Right cardiac atrium (tissue), 5 donors: ENCODE data around the gene LCN2. TPM values are rescaled to one million over a fixed set of nuclear protein-coding genes. Genes with fewer than 3 reads are reported as not detected.

ENCODE experiments used
- ATAC-seq, 2 donors: fragments of 200-7000 bp; cut with Tn5 transposase; one replicate each; pipeline versions ENCODE4 v1.8.0 to v1.9.1; 2020; ENCODE audit warnings: moderate library complexity in 2 of 2, mild to moderate bottlenecking in 1 of 2
- DNase-seq, 3 donors: peaks; one replicate each; pipeline ENCODE4 v3.0.0-alpha.2; 2020
- H3K27ac ChIP-seq: one replicate; pipeline ENCODE4 v1.5.1; 2013; ENCODE audit warnings: mild to moderate bottlenecking, low read length, control low read depth, moderate library complexity
- H3K27me3 ChIP-seq: one replicate; pipeline ENCODE4 v1.6.1; 2013; ENCODE audit not compliant: control insufficient read depth, insufficient read depth
- H3K4me1 ChIP-seq: one replicate; pipeline ENCODE4 v1.6.1; 2013; ENCODE audit warnings: low read length; ENCODE audit not compliant: control insufficient read depth, insufficient read depth
- H3K4me3 ChIP-seq: one replicate; pipeline ENCODE4 v1.5.1; 2013; ENCODE audit warnings: low read length, control low read depth
- H3K9me3 ChIP-seq: one replicate; pipeline ENCODE4 v1.6.1; 2013; ENCODE audit warnings: low read length; ENCODE audit not compliant: control insufficient read depth
- WGBS: extraction: QIAGEN DNeasy Blood & Tissue Kit; methylation state at CpG from one replicate; pipeline ENCODE4 v1.1.7; 2013; 5-methylcytosine and 5-hydroxymethylcytosine counted together
- intact Hi-C, 4 donors: fragments of 100-400 bp; cut with DNase I; formaldehyde crosslinking; loops; one replicate each; pipeline versions ENCODE4 v1.11.0 to v1.14.0; 2022 to 2023
- polyA plus RNA-seq: library from polyadenylated mRNA; stranded (reverse); fragments of 200-250 nt; gene quantifications from one replicate; pipeline ENCODE4 v1.2.3, GENCODE V29; 2013
- total RNA-seq, 4 donors: library from RNA; stranded (reverse); fragmentation: NEBNext Ultra II Directional; extraction: Animal tissue kit (Norgen Biotek cat#: 25700); gene quantifications; one replicate each; pipeline ENCODE4 v1.2.1, GENCODE V29; 2021
- donor health status: healthy with polysubstance abuse.
- donor health status: DM: no; HTN: yes; CAD: no.
- donor health status: DM: no; HTN: no; CAD: no.
- donor health status: DM: no; HTN: yes; CAD: no; lungs with severe emphysema.
- donor health status: DM: yes; HTN: yes; CAD: no.

The LCN2 gene
- total and polyA plus RNA-seq, 5 donors, result 0.16 TPM; not detected in 4

- Histone ChIP-seq H3K4me1 (peaks cover 2% of the 10 kb centered on the region), H3K9me3 (no peaks in the 10 kb centered on the region), H3K4me3 (peak within 1 kb of the TSS; percentile 98), H3K27ac (peak within 1 kb of the TSS; percentile 93), H3K27me3 (no peaks in the 10 kb centered on the region)
- peak; percentile 93 to 95 for ATAC-seq
- peak; percentile 79 to 91 (median 91) for DNase-seq
- WGBS, result under 1% methylated on average over 71 of the region's 71 CpGs
- intact Hi-C loops, result no loop called here
These were observed 42.3 kb downstream of the LCN2 start, which contains the start of gene CIZ1 for GRCh38 chr9:128191406-128192046. Gene CIZ1 (minus strand): TSS chr9:128191572. CDS start chr9:128190857, 715 bp downstream.

GRCh38 chr9:128192601-128193371, 43.5 kb downstream of the LCN2 start:
- ATAC-seq, result peak; percentile 78 to 79
- H3K4me1 ChIP-seq, result peaks cover 2% of the 10 kb centered on the region

GRCh38 chr9:128193469-128194096, 44.3 kb downstream of the LCN2 start:
- intact Hi-C loops, result no loop called here
- ATAC-seq (no peak), DNase-seq (peak in 1 of 3 donors; percentile 22)
- peak overlapping the region; percentile 74 for H3K27ac ChIP-seq
- 81% methylated on average over 14 of the region's 14 CpGs for WGBS
- no peaks in the 10 kb centered on the region for H3K27me3 ChIP-seq
- H3K9me3 ChIP-seq, result no peaks in the 10 kb centered on the region
- peaks cover 2% of the 10 kb centered on the region for H3K4me1 ChIP-seq
- no peak overlapping the region for H3K4me3 ChIP-seq

More at GRCh38 chr9:128192601-128193371, 43.5 kb downstream of the LCN2 start:
- Histone ChIP-seq H3K9me3 (no peaks in the 10 kb centered on the region), H3K27ac (peak overlapping the region; percentile 74), H3K4me3 (peak overlapping the region; percentile 98), H3K27me3 (no peaks in the 10 kb centered on the region)
- intact Hi-C loops, result no loop called here
- 10% methylated on average over 56 of the region's 56 CpGs for WGBS
- DNase-seq, result peak; percentile 80 to 89 (median 86)

- ATAC-seq, result no peak
- intact Hi-C loops, result no loop called here
- no peak overlapping the region for H3K4me3 ChIP-seq
- no peaks in the 10 kb centered on the region for H3K27me3 ChIP-seq
- no peaks in the 10 kb centered on the region for H3K9me3 ChIP-seq
- H3K4me1 ChIP-seq, result no peaks in the 10 kb centered on the region
- H3K27ac ChIP-seq, result no peak overlapping the region
- DNase-seq, result peak in 2 of 3 donors; percentile 19 to 37
- WGBS, result 85% methylated on average over 13 of the region's 13 CpGs
These were observed 52.5 kb downstream of the LCN2 start for GRCh38 chr9:128201441-128202369.

GRCh38 chr9:128202648-128203023, 53.4 kb downstream of the LCN2 start:
- Histone ChIP-seq H3K27me3 (no peaks in the 10 kb centered on the region), H3K4me3 (no peak overlapping the region), H3K4me1 (no peaks in the 10 kb centered on the region), H3K27ac (no peak overlapping the region), H3K9me3 (no peaks in the 10 kb centered on the region)
- DNase-seq (no peak), ATAC-seq (no peak)
- 15% methylated on average over 2 of the region's 2 CpGs for WGBS
- intact Hi-C loops, result no loop called here

Other genes starting within 250 kb of the LCN2 start
- gene ST6GALNAC6, start 249.8 kb upstream of the LCN2 start, total RNA-seq, result 10 to 100 TPM; 60.1 to 73.7 (median 65.2) TPM
- 55.9 TPM for gene ST6GALNAC6, start 249.8 kb upstream of the LCN2 start, polyA plus RNA-seq
- 10 to 100 TPM; 26.3 to 36.7 (median 32.3) TPM for gene ST6GALNAC4, start 232.4 kb upstream of the LCN2 start, total RNA-seq
- 24.3 TPM for gene ST6GALNAC4, start 232.4 kb upstream of the LCN2 start, polyA plus RNA-seq
- 1 to 10 TPM in 1 of 4 donors, under 1 TPM in 1, not detected in 2; 0.29 to 1.3 TPM for gene PIP5KL1, start 218.7 kb upstream of the LCN2 start, total RNA-seq
- gene PIP5KL1, start 218.7 kb upstream of the LCN2 start, polyA plus RNA-seq, result 0.29 TPM
- 10 to 100 TPM; 13.6 to 20.0 (median 16.0) TPM for gene DPM2, start 211.6 kb upstream of the LCN2 start, total RNA-seq
- gene DPM2, start 211.6 kb upstream of the LCN2 start, polyA plus RNA-seq, result 16.4 TPM
- 10 to 100 TPM; 23.1 to 35.1 (median 31.6) TPM for gene EEIG1, start 168.5 kb upstream of the LCN2 start, total RNA-seq
- gene EEIG1, start 168.5 kb upstream of the LCN2 start, polyA plus RNA-seq, result 12.7 TPM
- 1 to 10 TPM; 6.1 to 8.7 (median 6.4) TPM for gene NAIF1, start 82.1 kb upstream of the LCN2 start, total RNA-seq
- 5.0 TPM for gene NAIF1, start 82.1 kb upstream of the LCN2 start, polyA plus RNA-seq
- 10 to 100 TPM in 1 of 4 donors, 1 to 10 TPM in 3; 6.3 to 16.1 (median 7.0) TPM for gene SLC25A25, start 81.2 kb upstream of the LCN2 start, total RNA-seq
- gene SLC25A25, start 81.2 kb upstream of the LCN2 start, polyA plus RNA-seq, result 5.8 TPM
- 100 to 1,000 TPM; 122 to 128 (median 126) TPM for gene PTGES2, start 21.7 kb upstream of the LCN2 start, total RNA-seq
- 162 TPM for gene PTGES2, start 21.7 kb upstream of the LCN2 start, polyA plus RNA-seq
- gene BBLN, start 10.8 kb downstream of the LCN2 start, total RNA-seq, result 10 to 100 TPM; 41.6 to 58.0 (median 49.1) TPM
- gene BBLN, start 10.8 kb downstream of the LCN2 start, polyA plus RNA-seq, result 138 TPM
- 10 to 100 TPM; 75.9 to 81.5 (median 81.0) TPM for gene CIZ1, start 42.1 kb downstream of the LCN2 start, total RNA-seq
- gene CIZ1, start 42.1 kb downstream of the LCN2 start, polyA plus RNA-seq, result 39.0 TPM
- gene DNM1, start 53.9 kb downstream of the LCN2 start, total RNA-seq, result 1 to 10 TPM; 4.4 to 7.4 (median 5.8) TPM
- 6.0 TPM for gene DNM1, start 53.9 kb downstream of the LCN2 start, polyA plus RNA-seq
- gene GOLGA2, start 126.6 kb downstream of the LCN2 start, total RNA-seq, result 100 to 1,000 TPM in 2 of 4 donors, 10 to 100 TPM in 2; 85.6 to 124 (median 101) TPM
- 84.2 TPM for gene GOLGA2, start 126.6 kb downstream of the LCN2 start, polyA plus RNA-seq
- gene SWI5, start 126.8 kb downstream of the LCN2 start, total RNA-seq, result 10 to 100 TPM; 18.7 to 22.3 (median 20.5) TPM
- gene SWI5, start 126.8 kb downstream of the LCN2 start, polyA plus RNA-seq, result 33.7 TPM
- 10 to 100 TPM; 19.9 to 29.0 (median 25.9) TPM for gene TRUB2, start 173.0 kb downstream of the LCN2 start, total RNA-seq
- gene TRUB2, start 173.0 kb downstream of the LCN2 start, polyA plus RNA-seq, result 24.6 TPM
- 10 to 100 TPM; 26.5 to 28.9 (median 27.6) TPM for gene COQ4, start 173.4 kb downstream of the LCN2 start, total RNA-seq
- 41.8 TPM for gene COQ4, start 173.4 kb downstream of the LCN2 start, polyA plus RNA-seq
- 10 to 100 TPM; 14.7 to 20.4 (median 18.4) TPM for gene SLC27A4, start 191.1 kb downstream of the LCN2 start, total RNA-seq
- gene SLC27A4, start 191.1 kb downstream of the LCN2 start, polyA plus RNA-seq, result 21.7 TPM
- 10 to 100 TPM; 46.5 to 57.4 (median 52.7) TPM for gene URM1, start 221.9 kb downstream of the LCN2 start, total RNA-seq
- gene URM1, start 221.9 kb downstream of the LCN2 start, polyA plus RNA-seq, result 44.2 TPM